Ecto neural progenitor cell (in vitro differentiated cells): Measurements from ENCODE around the gene POLE4.

Experiments used
- DNase-seq: peaks from one replicate; pipeline ENCODE4 v3.0.0-alpha.2; 2018; ENCODE audit warnings: low spot score

Gene POLE4

GRCh38 chr2:74991977-74992376 lies 33.5 kb downstream of the POLE4 start:
- no peak for DNase-seq

GRCh38 chr2:74999468-74999867 lies 41.0 kb downstream of the POLE4 start:
- DNase-seq, result no peak

- no peak for DNase-seq
Measured at GRCh38 chr2:75002007-75002406, 43.6 kb downstream of the POLE4 start.

- DNase-seq, result no peak
Measured at GRCh38 chr2:75003276-75003675, 44.8 kb downstream of the POLE4 start.

- DNase-seq, result no peak
Measured at GRCh38 chr2:75003773-75004172, 45.3 kb downstream of the POLE4 start.

GRCh38 chr2:75006041-75006440 lies 47.6 kb downstream of the POLE4 start:
- no peak for DNase-seq

- no peak for DNase-seq
Measured at GRCh38 chr2:75007061-75007460, 48.6 kb downstream of the POLE4 start.

GRCh38 chr2:75007819-75008218 lies 49.4 kb downstream of the POLE4 start:
- no peak for DNase-seq

GRCh38 chr2:75010571-75010970 lies 52.1 kb downstream of the POLE4 start:
- no peak for DNase-seq

- no peak for DNase-seq
Measured at GRCh38 chr2:75012080-75012479, 53.6 kb downstream of the POLE4 start.

GRCh38 chr2:75018162-75018561 lies 59.7 kb downstream of the POLE4 start:
- DNase-seq, result no peak
